K562 (cell line): Measurements from ENCODE around the gene COQ10B. TPM values are rescaled to one million over a fixed set of nuclear protein-coding genes. Genes with fewer than 3 reads are reported as not detected.
A peak's percentile ranks its signal among the peaks of the same experiment; 100 is the strongest.

Source experiments
- BDP1 ChIP-seq: IDR thresholded peaks from 3 replicates; pipeline ENCODE4 v1.6.1; 2011; ENCODE audit not compliant: insufficient read length, insufficient read depth
- GABPB2 ChIP-seq: fragments of 250-450 bp; sonication (Bioruptor Pico); conservative IDR thresholded peaks from 2 replicates; pipeline ENCODE4 v1.5.1; 2021; ENCODE audit warnings: mild to moderate bottlenecking
- HNRNPK ChIP-seq: fragments of 200-400 bp; formaldehyde crosslinking; IDR thresholded peaks from one replicate; pipeline ENCODE4 v1.6.1; 2018; ENCODE audit warnings: mild to moderate bottlenecking, low read depth, low read length; ENCODE audit not compliant: poor library complexity, severe bottlenecking
- MTA3 ChIP-seq: fragments of 450-650 bp; formaldehyde crosslinking; IDR thresholded peaks from 2 replicates; pipeline ENCODE4 v1.6.1; 2017; ENCODE audit warnings: mild to moderate bottlenecking, borderline replicate concordance
- NCOA1 ChIP-seq: fragments of 450-650 bp; IDR thresholded peaks from 2 replicates; pipeline ENCODE4 v1.6.1; 2016; ENCODE audit warnings: low read depth
- NCOA4 ChIP-seq: fragments of 450-650 bp; IDR thresholded peaks from 2 replicates; pipeline ENCODE4 v1.6.1; 2018; ENCODE audit warnings: mild to moderate bottlenecking; ENCODE audit not compliant: partially characterized antibody
- NFXL1 ChIP-seq: fragments of 450-650 bp; formaldehyde crosslinking; IDR thresholded peaks from 2 replicates; pipeline ENCODE4 v1.4.0; 2021; ENCODE audit warnings: mild to moderate bottlenecking
- NR2F6 ChIP-seq: fragments of 450-650 bp; formaldehyde crosslinking; IDR thresholded peaks from 2 replicates; pipeline ENCODE4 v1.4.0; 2020; ENCODE audit warnings: mild to moderate bottlenecking
- PCBP2 ChIP-seq: fragments of 200-400 bp; formaldehyde crosslinking; IDR thresholded peaks from 2 replicates; pipeline ENCODE4 v1.6.1; 2018; ENCODE audit warnings: low read length, low read depth, mild to moderate bottlenecking, moderate library complexity; ENCODE audit not compliant: poor library complexity, severe bottlenecking
- POLR2A ChIP-seq: fragments of 450-650 bp; conservative IDR thresholded peaks from 2 replicates; pipeline ENCODE4 v1.6.1; 2016
- POLR2AphosphoS5 ChIP-seq: IDR thresholded peaks from 2 replicates; pipeline ENCODE4 v1.6.1; 2011; ENCODE audit warnings: mild to moderate bottlenecking, low read depth, low read length, moderate library complexity; ENCODE audit not compliant: control insufficient read depth, insufficient read depth
- PRPF4 ChIP-seq: fragments of 200-400 bp; formaldehyde crosslinking; IDR thresholded peaks from one replicate; pipeline ENCODE4 v1.6.1; 2017; ENCODE audit warnings: low read length, low read depth, mild to moderate bottlenecking; ENCODE audit not compliant: insufficient read depth, poor library complexity, severe bottlenecking
- RBFOX2 ChIP-seq: fragments of 200-400 bp; formaldehyde crosslinking; IDR thresholded peaks from 2 replicates; pipeline ENCODE4 v1.6.1; 2017; ENCODE audit warnings: low read depth, mild to moderate bottlenecking, low read length, moderate library complexity
- RFX1 ChIP-seq: fragments of 450-650 bp; IDR thresholded peaks from 2 replicates; pipeline ENCODE4 v1.6.1; 2016; ENCODE audit warnings: mild to moderate bottlenecking, moderate library complexity
- TSC22D4 ChIP-seq: fragments of 450-650 bp; IDR thresholded peaks from 2 replicates; pipeline ENCODE4 v1.6.1; 2016; ENCODE audit warnings: missing genetic modification characterization, missing biosample characterization, control low read depth
- ZNF165 ChIP-seq: fragments of 250-450 bp; sonication (Bioruptor Pico); IDR thresholded peaks from 2 replicates; pipeline ENCODE4 v1.4.0; 2020; ENCODE audit warnings: borderline replicate concordance
- polyA plus RNA-seq, 8 experiments: library from polyadenylated mRNA; depleted of rRNA in 4 of 8; stranded (reverse) in 5 of 8; unstranded in 3 of 8; fragments of >200 nt; fragmentation: Nextera tagmentation in 2 of 8; fragmentation: Illumina TruSeq in 1 of 8; extraction: Ambion mirVana in 2 of 8; extraction: Trizol in 1 of 8; gene quantifications; 2 replicates each; pipeline versions ENCODE4 v1.2.1 to v1.2.3, GENCODE V29; 2011 to 2014; ENCODE audit warnings: inconsistent platforms in 1 of 8, missing spikeins in 1 of 8
- total RNA-seq, 7 experiments: library from RNA; depleted of rRNA in 6 of 7; stranded (reverse); fragments of >200 nt in 6 of 7; fragmentation: Illumina TruSeq in 2 of 7; extraction: Trizol in 2 of 7; gene quantifications; 2 replicates each; pipeline versions ENCODE4 v1.2.1 to v1.2.3, GENCODE V29; 2011 to 2021; ENCODE audit warnings: low replicate concordance in 1 of 7
- TF ChIP-seq, protein P1 (sequence below): fragments of 250-450 bp; sonication (Bioruptor Pico); IDR thresholded peaks from 2 replicates; pipeline ENCODE4 v1.8.0; 2022; ENCODE audit warnings: inconsistent platforms
- TF ChIP-seq, protein P2 (sequence below), 2 experiments: fragments of 450-650 bp in 1 of 2; sonication (generic) in 1 of 2; formaldehyde crosslinking in 1 of 2; IDR thresholded peaks; 2 replicates each; pipeline versions ENCODE4 v1.7.1 to v1.9.0; 2016 to 2022; ENCODE audit warnings: inconsistent platforms in 1 of 2, mild to moderate bottlenecking in 1 of 2, missing genetic modification reagents in 1 of 2

Gene COQ10B
- total and polyA plus RNA-seq, 9 of the 15 experiments (the other 6 are each of a cell fraction or from before 2014, with no cell fraction given): 3.1 to 13.1 (median 7.7) TPM

DNA sequence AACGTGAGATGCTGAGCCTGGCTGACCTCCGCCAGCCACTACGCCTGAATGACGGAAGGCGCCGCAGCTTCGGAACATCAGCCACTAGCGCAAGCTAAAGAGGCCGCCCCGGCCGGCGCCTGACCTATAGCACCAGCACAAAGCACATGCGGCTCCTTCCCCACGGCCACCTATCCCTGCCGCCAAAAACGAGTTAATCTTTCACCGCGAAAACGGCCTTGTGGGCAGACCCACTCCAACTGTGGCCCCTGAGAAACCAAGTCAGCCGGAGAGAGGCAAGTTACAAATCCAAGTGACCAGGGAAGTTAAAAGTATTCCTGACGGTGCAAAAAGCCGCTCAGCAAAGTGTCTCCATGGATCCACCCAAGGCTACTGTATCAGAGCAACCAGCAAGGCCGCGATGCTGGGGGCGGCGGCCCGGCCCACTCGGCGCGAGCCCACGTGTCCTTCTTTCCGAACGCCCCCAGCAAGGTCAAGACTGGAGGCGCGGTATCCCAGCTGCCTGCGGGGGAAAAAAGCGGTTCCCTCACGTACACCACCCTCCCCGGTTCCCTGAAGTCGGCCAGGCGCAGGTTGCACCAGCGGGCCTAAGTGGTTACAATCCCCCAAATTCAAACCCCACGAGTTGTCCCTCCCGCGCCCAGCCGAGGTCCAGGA is 45.7 kb downstream of the COQ10B start (continued):
- TF ChIP-seq, protein P1, sequence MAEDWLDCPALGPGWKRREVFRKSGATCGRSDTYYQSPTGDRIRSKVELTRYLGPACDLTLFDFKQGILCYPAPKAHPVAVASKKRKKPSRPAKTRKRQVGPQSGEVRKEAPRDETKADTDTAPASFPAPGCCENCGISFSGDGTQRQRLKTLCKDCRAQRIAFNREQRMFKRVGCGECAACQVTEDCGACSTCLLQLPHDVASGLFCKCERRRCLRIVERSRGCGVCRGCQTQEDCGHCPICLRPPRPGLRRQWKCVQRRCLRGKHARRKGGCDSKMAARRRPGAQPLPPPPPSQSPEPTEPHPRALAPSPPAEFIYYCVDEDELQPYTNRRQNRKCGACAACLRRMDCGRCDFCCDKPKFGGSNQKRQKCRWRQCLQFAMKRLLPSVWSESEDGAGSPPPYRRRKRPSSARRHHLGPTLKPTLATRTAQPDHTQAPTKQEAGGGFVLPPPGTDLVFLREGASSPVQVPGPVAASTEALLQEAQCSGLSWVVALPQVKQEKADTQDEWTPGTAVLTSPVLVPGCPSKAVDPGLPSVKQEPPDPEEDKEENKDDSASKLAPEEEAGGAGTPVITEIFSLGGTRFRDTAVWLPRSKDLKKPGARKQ (CRISPR knock-in tag): no peak
- TF ChIP-seq NCOA1 (no peak), NCOA4 (no peak), POLR2A (no peak), RBFOX2 (peak; percentile 86), POLR2AphosphoS5 (no peak), MTA3 (no peak), PCBP2 (no peak), TSC22D4 (no peak), PRPF4 (no peak), NFXL1 (no peak), BDP1 (no peak), ZNF165 (CRISPR knock-in tag) (no peak), RFX1 (no peak), NR2F6 (no peak), GABPB2 (no peak), HNRNPK (no peak)
- TF ChIP-seq, protein P2, sequence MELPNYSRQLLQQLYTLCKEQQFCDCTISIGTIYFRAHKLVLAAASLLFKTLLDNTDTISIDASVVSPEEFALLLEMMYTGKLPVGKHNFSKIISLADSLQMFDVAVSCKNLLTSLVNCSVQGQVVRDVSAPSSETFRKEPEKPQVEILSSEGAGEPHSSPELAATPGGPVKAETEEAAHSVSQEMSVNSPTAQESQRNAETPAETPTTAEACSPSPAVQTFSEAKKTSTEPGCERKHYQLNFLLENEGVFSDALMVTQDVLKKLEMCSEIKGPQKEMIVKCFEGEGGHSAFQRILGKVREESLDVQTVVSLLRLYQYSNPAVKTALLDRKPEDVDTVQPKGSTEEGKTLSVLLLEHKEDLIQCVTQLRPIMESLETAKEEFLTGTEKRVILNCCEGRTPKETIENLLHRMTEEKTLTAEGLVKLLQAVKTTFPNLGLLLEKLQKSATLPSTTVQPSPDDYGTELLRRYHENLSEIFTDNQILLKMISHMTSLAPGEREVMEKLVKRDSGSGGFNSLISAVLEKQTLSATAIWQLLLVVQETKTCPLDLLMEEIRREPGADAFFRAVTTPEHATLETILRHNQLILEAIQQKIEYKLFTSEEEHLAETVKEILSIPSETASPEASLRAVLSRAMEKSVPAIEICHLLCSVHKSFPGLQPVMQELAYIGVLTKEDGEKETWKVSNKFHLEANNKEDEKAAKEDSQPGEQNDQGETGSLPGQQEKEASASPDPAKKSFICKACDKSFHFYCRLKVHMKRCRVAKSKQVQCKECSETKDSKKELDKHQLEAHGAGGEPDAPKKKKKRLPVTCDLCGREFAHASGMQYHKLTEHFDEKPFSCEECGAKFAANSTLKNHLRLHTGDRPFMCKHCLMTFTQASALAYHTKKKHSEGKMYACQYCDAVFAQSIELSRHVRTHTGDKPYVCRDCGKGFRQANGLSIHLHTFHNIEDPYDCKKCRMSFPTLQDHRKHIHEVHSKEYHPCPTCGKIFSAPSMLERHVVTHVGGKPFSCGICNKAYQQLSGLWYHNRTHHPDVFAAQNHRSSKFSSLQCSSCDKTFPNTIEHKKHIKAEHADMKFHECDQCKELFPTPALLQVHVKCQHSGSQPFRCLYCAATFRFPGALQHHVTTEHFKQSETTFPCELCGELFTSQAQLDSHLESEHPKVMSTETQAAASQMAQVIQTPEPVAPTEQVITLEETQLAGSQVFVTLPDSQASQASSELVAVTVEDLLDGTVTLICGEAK (IDR thresholded peaks at IDR 0.05): no peak
- TF ChIP-seq, protein P2 (CRISPR knock-in tag; IDR thresholded peaks at IDR 0.05): no peak
